HEK293 (cell line): ENCODE results near the gene TCF7.

Experiments used
- CTCF ChIA-PET: fragments of 350-600 bp; formaldehyde crosslinking; extraction: SDS; loops from one replicate; lab custom pipeline; 2021; ENCODE audit warnings: antibody characterized with exemption; lab: Yijun Ruan, JAX
- POLR2A ChIA-PET: fragments of 300-600 bp; formaldehyde crosslinking; extraction: SDS; loops from one replicate; lab custom pipeline; 2020; ENCODE audit warnings: antibody characterized with exemption, inconsistent platforms; lab: Yijun Ruan, JAX
- H3K27ac ChIP-seq: fragments of 200-500 bp; sonication (Bioruptor generic); 2 replicates; pipeline ENCODE4 v1.5.1; 2014; ENCODE audit warnings: low read depth, low read length, control low read depth, inconsistent platforms; ENCODE audit errors: extremely low read depth
- H3K36me3 ChIP-seq, 2 experiments: fragments of 200-500 bp in 1 of 2; sonication (Bioruptor generic) in 1 of 2; 1 replicate in 1 of 2; 2 replicates in 1 of 2; pipeline ENCODE4 v1.5.1; 2014 to 2017; ENCODE audit warnings: inconsistent platforms in 2 of 2, low read length in 2 of 2; ENCODE audit not compliant: control insufficient read depth in 2 of 2, insufficient read depth in 1 of 2
- H3K4me1 ChIP-seq: fragments of 200-500 bp; sonication (Bioruptor generic); 2 replicates; pipeline ENCODE4 v1.5.1; 2014; ENCODE audit warnings: mild to moderate bottlenecking, low read length, inconsistent platforms; ENCODE audit not compliant: control insufficient read depth, insufficient read depth
- H3K4me3 ChIP-seq: 2 replicates; pipeline ENCODE4 v1.5.1; 2011; ENCODE audit warnings: low read depth, mild to moderate bottlenecking, control low read depth, low read length, moderate library complexity
- H3K9me3 ChIP-seq: fragments of 200-500 bp; sonication (Bioruptor generic); 2 replicates; pipeline ENCODE4 v1.5.1; 2014; ENCODE audit warnings: low read depth, low read length, inconsistent platforms; ENCODE audit not compliant: control insufficient read depth, insufficient read depth
- KLF1 ChIP-seq: fragments of 450-650 bp; formaldehyde crosslinking; IDR thresholded peaks from 2 replicates; pipeline ENCODE4 v1.5.1; 2016; ENCODE audit warnings: missing biosample characterization, missing genetic modification characterization
- KLF7 ChIP-seq: fragments of 450-650 bp; formaldehyde crosslinking; IDR thresholded peaks from 2 replicates; pipeline ENCODE4 v1.5.1; 2016; ENCODE audit warnings: missing biosample characterization, missing genetic modification characterization, borderline replicate concordance
- MEIS1 ChIP-seq: sonication (generic); formaldehyde crosslinking; IDR thresholded peaks from 2 replicates; pipeline ENCODE4 v1.8.1; 2022; ENCODE audit warnings: missing genetic modification reagents, mild to moderate bottlenecking, borderline replicate concordance
- PRDM10 ChIP-seq: fragments of 450-650 bp; formaldehyde crosslinking; IDR thresholded peaks from 2 replicates; pipeline ENCODE4 v1.5.1; 2016; ENCODE audit warnings: missing biosample characterization, missing genetic modification characterization
- REST ChIP-seq: fragments of 450-650 bp; formaldehyde crosslinking; IDR thresholded peaks from 2 replicates; pipeline ENCODE4 v1.5.1; 2016; ENCODE audit warnings: missing biosample characterization, missing genetic modification characterization
- TCF7L2 ChIP-seq: IDR thresholded peaks from 2 replicates; pipeline ENCODE4 v1.6.1; 2011; ENCODE audit warnings: low read depth, mild to moderate bottlenecking, inconsistent platforms, low read length, moderate library complexity, borderline replicate concordance
- YY2 ChIP-seq: fragments of 450-650 bp; formaldehyde crosslinking; IDR thresholded peaks from 2 replicates; pipeline ENCODE4 v1.5.1; 2016; ENCODE audit warnings: missing biosample characterization, missing genetic modification characterization
- ZEB2 ChIP-seq: fragments of 450-650 bp; formaldehyde crosslinking; IDR thresholded peaks from 2 replicates; pipeline ENCODE4 v1.5.1; 2016; ENCODE audit warnings: missing biosample characterization, missing genetic modification characterization
- ZNF112 ChIP-seq: fragments of 450-650 bp; formaldehyde crosslinking; IDR thresholded peaks from 2 replicates; pipeline ENCODE4 v1.5.0; 2017; ENCODE audit warnings: missing biosample characterization, missing genetic modification characterization
- ZNF280C ChIP-seq: fragments of 450-650 bp; formaldehyde crosslinking; IDR thresholded peaks from 2 replicates; pipeline ENCODE4 v1.5.1; 2016; ENCODE audit warnings: missing biosample characterization, missing genetic modification characterization
- ZNF302 ChIP-seq: fragments of 450-650 bp; formaldehyde crosslinking; IDR thresholded peaks from 2 replicates; pipeline ENCODE4 v1.5.1; 2016; ENCODE audit warnings: missing biosample characterization, missing genetic modification characterization, low read depth
- ZNF561 ChIP-seq: fragments of 450-650 bp; IDR thresholded peaks from 2 replicates; pipeline ENCODE4 v1.5.1; 2018; ENCODE audit warnings: missing biosample characterization, missing genetic modification characterization, borderline replicate concordance
- ZNF596 ChIP-seq: fragments of 450-650 bp; IDR thresholded peaks from 2 replicates; pipeline ENCODE4 v1.5.0; 2018; ENCODE audit warnings: missing biosample characterization, mild to moderate bottlenecking, missing genetic modification characterization, moderate library complexity
- TF ChIP-seq, protein P1 (sequence below): fragments of 450-650 bp; formaldehyde crosslinking; IDR thresholded peaks from 2 replicates; pipeline ENCODE4 v1.5.1; 2016; ENCODE audit warnings: missing biosample characterization, missing genetic modification characterization, borderline replicate concordance

TCF7 gene

DNA sequence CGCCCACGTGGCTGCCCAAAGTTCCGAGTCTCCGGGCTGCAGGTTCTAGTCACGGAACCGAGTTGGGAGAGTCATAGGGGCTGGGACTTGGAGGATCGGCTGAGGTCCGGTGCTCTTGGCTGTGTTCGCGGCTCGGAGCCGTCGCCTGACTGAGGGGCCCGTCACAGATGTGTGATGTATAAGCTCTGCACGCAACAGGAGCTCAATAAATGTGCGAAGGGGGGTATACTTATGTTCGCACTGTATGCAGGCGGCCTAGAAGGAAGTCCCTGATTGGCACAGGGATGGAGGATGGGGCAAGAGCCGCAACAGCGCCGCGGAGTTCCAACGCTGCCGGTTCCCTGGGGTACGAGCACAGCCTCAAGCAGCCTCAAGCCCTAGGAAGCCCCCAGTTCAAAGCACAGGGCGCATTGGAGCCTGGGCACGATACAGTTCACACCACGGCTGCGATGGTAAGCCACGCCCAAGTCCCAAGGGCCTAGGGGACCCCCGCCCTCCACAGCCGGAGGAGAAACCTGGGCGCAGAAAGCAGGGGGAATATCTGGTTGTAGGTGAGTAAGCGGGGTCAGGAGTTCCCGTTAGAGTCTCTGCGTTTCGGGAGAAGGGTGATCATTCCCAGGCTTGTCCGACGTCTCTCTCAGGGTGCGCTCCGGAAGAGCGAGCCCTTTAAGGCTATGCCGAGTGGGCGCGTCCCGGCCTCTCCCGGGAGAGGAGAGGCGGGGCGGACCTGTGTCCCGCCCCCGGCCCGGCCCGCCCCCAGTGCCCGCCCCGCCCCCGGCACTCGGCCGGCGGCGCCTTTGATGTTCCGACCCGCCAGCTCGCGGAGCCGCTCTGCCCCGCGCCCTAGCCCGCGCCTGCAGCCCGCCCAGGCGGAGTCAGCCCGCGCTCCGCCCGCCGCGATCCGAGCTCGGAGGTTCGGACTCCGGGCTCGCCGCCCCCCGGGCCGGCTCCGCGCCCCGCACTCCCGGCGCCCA, at the start of gene TCF7 (continued):
- TF ChIP-seq KLF1 (tag by site-specific recombination), result peak; percentile 75

DNA sequence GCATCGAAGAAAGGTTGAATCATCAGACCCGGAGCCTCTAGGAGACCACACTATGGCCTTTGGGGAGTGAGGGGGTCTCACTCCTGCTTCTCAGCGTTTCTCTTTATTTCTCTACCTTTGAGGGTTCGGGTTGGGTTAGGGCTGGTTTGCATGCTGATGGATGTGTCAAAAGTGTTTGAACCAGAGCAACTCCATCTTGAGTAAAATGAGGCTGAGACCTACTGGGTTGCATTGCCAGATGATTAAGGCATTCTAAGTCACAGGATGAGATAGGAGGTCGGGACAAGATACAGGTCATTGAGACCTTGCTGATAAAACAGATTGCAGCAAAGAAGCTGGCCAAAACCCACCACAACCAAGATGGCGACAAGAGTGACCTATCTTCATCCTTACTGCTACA, 44.9 kb upstream of the TCF7 start:
- ChIA-PET POLR2A (no interaction called here), CTCF (interaction anchor here (0.6 kb wide), 1 partner anchor 72 kb away, joined by 3 read pairs; no protein-coding TSS in a partner anchor)
- no peaks in the 10 kb centered on the region for H3K4me1 ChIP-seq
- H3K9me3 ChIP-seq, result no peaks in the 10 kb centered on the region
- H3K27ac ChIP-seq, result no peak overlapping the region
- no peaks in the 10 kb centered on the region for H3K36me3 ChIP-seq
- no peak overlapping the region for H3K4me3 ChIP-seq
- TF ChIP-seq ZNF112 (tag by site-specific recombination), result no peak
- TF ChIP-seq ZNF302, result no peak
- no peak for TF ChIP-seq REST (tag by site-specific recombination)
- no peak for TF ChIP-seq ZNF280C (tag by site-specific recombination)
- TF ChIP-seq ZNF561 (tag by site-specific recombination), result no peak

DNA sequence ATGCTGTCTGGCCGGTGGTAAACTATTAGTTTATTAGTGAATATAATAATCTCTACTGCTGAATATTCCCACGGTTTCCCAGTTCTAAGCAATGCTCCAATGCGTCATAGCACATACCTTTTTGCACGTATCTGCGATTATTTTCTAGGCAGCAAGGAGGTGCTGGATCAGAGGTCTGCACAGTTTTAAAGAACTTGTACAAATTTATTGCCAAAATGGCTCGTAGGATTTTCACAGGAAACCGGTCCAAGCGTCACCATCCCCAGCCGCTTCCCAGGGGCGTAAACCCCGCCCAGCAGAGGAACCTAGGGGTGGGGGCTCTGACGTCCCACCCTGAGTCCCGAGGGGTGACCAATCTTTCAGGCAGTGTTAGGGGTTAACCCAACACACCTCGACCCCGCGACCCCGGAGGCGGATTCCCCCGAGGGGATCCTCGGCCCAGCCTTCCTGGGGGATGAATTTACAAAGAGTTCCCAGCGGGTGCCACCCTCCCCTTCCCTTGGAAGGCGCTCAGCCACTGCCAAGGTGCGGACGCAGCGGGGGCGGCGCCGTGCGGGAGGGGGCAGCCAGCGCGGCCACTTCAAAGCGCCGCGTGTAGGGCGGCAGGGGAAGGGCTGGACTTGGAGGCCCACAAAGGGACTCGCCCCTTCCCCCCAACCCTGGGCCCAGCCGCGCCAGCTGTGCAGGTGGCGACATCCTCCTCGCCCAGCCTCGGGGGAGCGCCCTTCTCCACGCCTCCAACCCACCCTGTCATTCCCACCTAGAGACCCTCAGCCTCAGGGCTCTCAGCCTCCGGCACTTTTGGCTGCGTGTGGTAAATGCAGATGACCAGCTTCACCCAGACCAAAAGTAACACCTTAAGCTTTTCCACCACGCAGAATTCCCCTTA, 43.5 kb upstream of the TCF7 start:
- H3K36me3 ChIP-seq, result no peaks in the 10 kb centered on the region
- CTCF ChIA-PET, result interaction anchor here (0.7 to 3.2 kb wide), 2 partner anchors 31 to 61 kb away, joined by 3 to 15 read pairs; no protein-coding TSS in a partner anchor
- peak overlapping the region; percentile 32 for H3K4me3 ChIP-seq
- H3K27ac ChIP-seq, result no peak overlapping the region; the same call in 1 of the 2 replicates
- no peaks in the 10 kb centered on the region for H3K9me3 ChIP-seq
- H3K4me1 ChIP-seq, result no peaks in the 10 kb centered on the region
- POLR2A ChIA-PET, result no interaction called here
- TF ChIP-seq TCF7L2 (peak; percentile 82), ZNF596 (no peak), KLF7 (no peak; the same call in 1 of the 2 replicates), PRDM10 (tag by site-specific recombination) (peak; percentile 91), YY2 (tag by site-specific recombination) (no peak), MEIS1 (CRISPR knock-in tag) (no peak), ZEB2 (peak; percentile 65; the same call in 1 of the 2 replicates)
- TF ChIP-seq, protein P1, sequence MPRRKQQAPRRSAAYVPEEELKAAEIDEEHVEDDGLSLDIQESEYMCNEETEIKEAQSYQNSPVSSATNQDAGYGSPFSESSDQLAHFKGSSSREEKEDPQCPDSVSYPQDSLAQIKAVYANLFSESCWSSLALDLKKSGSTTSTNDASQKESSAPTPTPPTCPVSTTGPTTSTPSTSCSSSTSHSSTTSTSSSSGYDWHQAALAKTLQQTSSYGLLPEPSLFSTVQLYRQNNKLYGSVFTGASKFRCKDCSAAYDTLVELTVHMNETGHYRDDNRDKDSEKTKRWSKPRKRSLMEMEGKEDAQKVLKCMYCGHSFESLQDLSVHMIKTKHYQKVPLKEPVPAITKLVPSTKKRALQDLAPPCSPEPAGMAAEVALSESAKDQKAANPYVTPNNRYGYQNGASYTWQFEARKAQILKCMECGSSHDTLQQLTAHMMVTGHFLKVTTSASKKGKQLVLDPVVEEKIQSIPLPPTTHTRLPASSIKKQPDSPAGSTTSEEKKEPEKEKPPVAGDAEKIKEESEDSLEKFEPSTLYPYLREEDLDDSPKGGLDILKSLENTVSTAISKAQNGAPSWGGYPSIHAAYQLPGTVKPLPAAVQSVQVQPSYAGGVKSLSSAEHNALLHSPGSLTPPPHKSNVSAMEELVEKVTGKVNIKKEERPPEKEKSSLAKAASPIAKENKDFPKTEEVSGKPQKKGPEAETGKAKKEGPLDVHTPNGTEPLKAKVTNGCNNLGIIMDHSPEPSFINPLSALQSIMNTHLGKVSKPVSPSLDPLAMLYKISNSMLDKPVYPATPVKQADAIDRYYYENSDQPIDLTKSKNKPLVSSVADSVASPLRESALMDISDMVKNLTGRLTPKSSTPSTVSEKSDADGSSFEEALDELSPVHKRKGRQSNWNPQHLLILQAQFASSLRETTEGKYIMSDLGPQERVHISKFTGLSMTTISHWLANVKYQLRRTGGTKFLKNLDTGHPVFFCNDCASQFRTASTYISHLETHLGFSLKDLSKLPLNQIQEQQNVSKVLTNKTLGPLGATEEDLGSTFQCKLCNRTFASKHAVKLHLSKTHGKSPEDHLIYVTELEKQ (tag by site-specific recombination), result no peak
